CD14-positive monocyte (primary cell): ENCODE results near the gene ZNF616. TPM values are rescaled to one million over a fixed set of nuclear protein-coding genes. Genes with fewer than 3 reads are reported as not detected.
A peak's percentile ranks its signal among the peaks of the same experiment; 100 is the strongest.

ENCODE experiments used
- DNase-seq, 3 donors: peaks; one replicate each; pipeline ENCODE4 v3.0.0-alpha.2; 2011 to 2022
- H2AFZ ChIP-seq: 2 replicates; pipeline ENCODE4 v1.6.0; 2012; ENCODE audit warnings: mild to moderate bottlenecking, low read depth, low read length, inconsistent platforms; ENCODE audit not compliant: insufficient read depth, poor library complexity, severe bottlenecking
- H3K27ac ChIP-seq, 2 donors: 1 replicate in 1 of 2; 2 replicates in 1 of 2; pipeline ENCODE4 v1.5.1; 2012 to 2013; ENCODE audit warnings: low read length in 2 of 2, control low read depth in 1 of 2, inconsistent platforms in 1 of 2, low read depth in 1 of 2, mild to moderate bottlenecking in 1 of 2
- H3K27me3 ChIP-seq, 2 donors: one replicate each; pipeline versions ENCODE4 v1.6.0 to v1.6.1; 2011 to 2013; ENCODE audit warnings: low read length in 2 of 2; ENCODE audit not compliant: control insufficient read depth in 2 of 2, insufficient read depth in 2 of 2
- H3K36me3 ChIP-seq, 2 donors: replicated peaks in 1 of 2; 1 replicate in 1 of 2; 2 replicates in 1 of 2; pipeline versions ENCODE4 v1.5.1 to v1.6.1; 2012 to 2013; ENCODE audit warnings: low read length in 2 of 2, control low read depth in 1 of 2, inconsistent platforms in 1 of 2, mild to moderate bottlenecking in 1 of 2; ENCODE audit not compliant: insufficient read depth in 2 of 2, control insufficient read depth in 1 of 2
- H3K4me1 ChIP-seq, 2 donors: 1 replicate in 1 of 2; 2 replicates in 1 of 2; pipeline versions ENCODE4 v1.5.1 to v1.6.1; 2012 to 2013; ENCODE audit warnings: low read length in 2 of 2, control low read depth in 1 of 2, inconsistent platforms in 1 of 2, mild to moderate bottlenecking in 1 of 2, moderate library complexity in 1 of 2; ENCODE audit not compliant: insufficient read depth in 2 of 2, control insufficient read depth in 1 of 2
- H3K4me2 ChIP-seq: replicated peaks from 2 replicates; pipeline ENCODE3; 2012; ENCODE audit warnings: low read length, moderate library complexity, mild to moderate bottlenecking; ENCODE audit not compliant: poor library complexity, severe bottlenecking; ENCODE audit errors: extremely low read depth
- H3K4me3 ChIP-seq, 3 experiments: fragments of 200-600 bp in 1 of 3; sonication (generic) in 1 of 3; replicated peaks in 1 of 3; 1 replicate in 2 of 3; 2 replicates in 1 of 3; pipeline ENCODE4 v1.5.1; 2011 to 2013; ENCODE audit warnings: low read length in 3 of 3, mild to moderate bottlenecking in 3 of 3, control low read depth in 2 of 3, low read depth in 2 of 3, inconsistent platforms in 1 of 3, moderate library complexity in 1 of 3
- H3K79me2 ChIP-seq: 2 replicates; pipeline ENCODE4 v1.6.0; 2012; ENCODE audit warnings: mild to moderate bottlenecking, control low read depth, inconsistent platforms, low read length, moderate library complexity; ENCODE audit not compliant: insufficient read depth
- H3K9ac ChIP-seq: 2 replicates; pipeline ENCODE4 v1.6.0; 2017; ENCODE audit warnings: low read length, mild to moderate bottlenecking; ENCODE audit not compliant: insufficient read depth, poor library complexity, severe bottlenecking
- H3K9me3 ChIP-seq, 2 donors: replicated peaks in 1 of 2; 1 replicate in 1 of 2; 2 replicates in 1 of 2; pipeline versions ENCODE4 v1.5.1 to v1.6.1; 2012 to 2013; ENCODE audit warnings: low read length in 2 of 2, control low read depth in 1 of 2; ENCODE audit not compliant: control insufficient read depth in 1 of 2, insufficient read depth in 1 of 2
- H4K20me1 ChIP-seq: 2 replicates; pipeline ENCODE4 v1.6.0; 2012; ENCODE audit warnings: mild to moderate bottlenecking, low read length, control low read depth, moderate library complexity; ENCODE audit not compliant: insufficient read depth
- H3K27ac Mint-ChIP-seq, 7 donors: one replicate each; pipeline ENCODE4 v1.8.0; 2020; ENCODE audit warnings: mild to moderate bottlenecking in 7 of 7, mixed read lengths in 7 of 7, moderate library complexity in 6 of 7, inconsistent platforms in 2 of 7
- H3K27me3 Mint-ChIP-seq, 3 donors: one replicate each; pipeline ENCODE4 v1.8.0; 2021 to 2022; ENCODE audit warnings: low read depth in 3 of 3, mild to moderate bottlenecking in 3 of 3, mixed read lengths in 3 of 3, moderate library complexity in 3 of 3, inconsistent platforms in 1 of 3
- H3K36me3 Mint-ChIP-seq, 2 donors: one replicate each; pipeline ENCODE4 v1.8.0; 2020; ENCODE audit warnings: mixed read lengths in 2 of 2, inconsistent platforms in 1 of 2, mild to moderate bottlenecking in 1 of 2
- H3K4me1 Mint-ChIP-seq: one replicate; pipeline ENCODE4 v1.8.0; 2020; ENCODE audit warnings: mild to moderate bottlenecking, mixed read lengths
- H3K4me3 Mint-ChIP-seq, 2 donors: one replicate each; pipeline ENCODE4 v1.8.0; 2020; ENCODE audit warnings: mild to moderate bottlenecking in 2 of 2, mixed read lengths in 2 of 2, moderate library complexity in 1 of 2
- H3K9me3 Mint-ChIP-seq, 7 donors: one replicate each; pipeline ENCODE4 v1.8.0; 2020 to 2022; ENCODE audit warnings: mixed read lengths in 7 of 7, mild to moderate bottlenecking in 6 of 7, moderate library complexity in 6 of 7, inconsistent platforms in 2 of 7
- CTCF ChIP-seq: fragments of 200-600 bp; IDR thresholded peaks from one replicate; pipeline ENCODE4 v1.8.0; 2022; ENCODE audit warnings: antibody characterized with exemption, mild to moderate bottlenecking
- WGBS: methylation state at CpG from one replicate; pipeline ENCODE4 v1.1.5; 2013; ENCODE audit warnings: missing lambda C conversion rate; ENCODE audit not compliant: insufficient coverage; 5-methylcytosine and 5-hydroxymethylcytosine counted together
- intact Hi-C, 2 donors: fragments of 100-400 bp; cut with micrococcal nuclease; formaldehyde crosslinking; loops; one replicate each; pipeline versions ENCODE4 v1.15.0 to v1.15.1; 2023
- polyA plus RNA-seq, 3 donors: library from polyadenylated mRNA; depleted of rRNA in 1 of 3; unstranded in 2 of 3; stranded (reverse) in 1 of 3; fragments of 300-500 nt in 2 of 3; fragments of >200 nt in 1 of 3; fragmentation: Illumina TruSeq in 2 of 3; gene quantifications; 1 replicate in 2 of 3; 2 replicates in 1 of 3; pipeline ENCODE4 v1.2.3, GENCODE V29; 2012 to 2021

Gene ZNF616
- polyA plus RNA-seq, 3 donors, result 0.32 to 1.8 (median 1.1) TPM

GRCh38 chr19:52188822-52189734 lies 49.3 kb upstream of the ZNF616 start:
- no peaks in the 10 kb centered on the region for H3K27me3 ChIP-seq
- H3K9me3 Mint-ChIP-seq, result peaks cover 0 to 8% (median under 1%) of the 10 kb centered on the region in 7 donors
- H3K9me3 ChIP-seq, result no peaks in the 10 kb centered on the region
- peak overlapping the region; percentile 41 to 88 (median 44) for H3K4me3 ChIP-seq
- peaks cover 8 to 24% of the 10 kb centered on the region in 2 donors for H3K36me3 Mint-ChIP-seq
- H3K79me2 ChIP-seq, result peaks cover 41% of the 10 kb centered on the region
- H3K27ac ChIP-seq, result peak overlapping the region; percentile 76 to 95
- peaks cover 6 to 16% of the 10 kb centered on the region in 2 donors for H3K36me3 ChIP-seq
- DNase-seq, result no peak
- peaks cover 27% of the 10 kb centered on the region for H3K4me1 Mint-ChIP-seq
- peak overlapping the region; percentile 60 for H3K9ac ChIP-seq
- 19% methylated on average over 23 of the region's 32 CpGs for WGBS
- peaks cover 1 to 6% (median 4%) of the 10 kb centered on the region in 3 donors for H3K27me3 Mint-ChIP-seq
- H3K4me2 ChIP-seq, result peak overlapping the region; percentile 70
- TF ChIP-seq CTCF, result no peak
- H3K4me1 ChIP-seq, result peaks cover 20 to 24% of the 10 kb centered on the region in 2 donors
- H4K20me1 ChIP-seq, result peaks cover 7% of the 10 kb centered on the region
- intact Hi-C loops, result loop anchor here (5.0 kb wide), 2 partner anchors 52 to 338 kb away; partner anchors contain the start of genes ZNF616 (in 1 of the 2) and ZNF808 (in 1 of the 2)
- H3K27ac Mint-ChIP-seq, result peak overlapping the region; percentile 92 to 100 (median 100)
- peak overlapping the region; percentile 89 to 90 for H3K4me3 Mint-ChIP-seq
- H2AFZ ChIP-seq, result peak overlapping the region; percentile 81

- peaks cover 24% of the 10 kb centered on the region for H3K79me2 ChIP-seq
- Mint-ChIP-seq H3K4me3 (no peak overlapping the region), H3K27me3 (peaks cover 1 to 8% (median 4%) of the 10 kb centered on the region in 3 donors), H3K9me3 (peaks cover 0 to 14% (median 5%) of the 10 kb centered on the region in 7 donors), H3K4me1 (peaks cover 25% of the 10 kb centered on the region), H3K36me3 (peaks cover 1 to 8% of the 10 kb centered on the region in 2 donors), H3K27ac (no peak overlapping the region)
- no peak for DNase-seq
- no CpG with 5 or more reads among the region's 1 CpG for WGBS
- peaks cover 20 to 24% of the 10 kb centered on the region in 2 donors for H3K4me1 ChIP-seq
- H3K36me3 ChIP-seq, result no peaks in the 10 kb centered on the region
- H3K9me3 ChIP-seq, result peaks cover 0 to 2% of the 10 kb centered on the region in 2 donors
- H3K27me3 ChIP-seq, result no peaks in the 10 kb centered on the region
- intact Hi-C loops, result loop anchor here (5.0 kb wide), 2 partner anchors 50 to 340 kb away; partner anchors contain the start of genes ZNF616 (in 1 of the 2) and ZNF808 (in 1 of the 2)
- no peaks in the 10 kb centered on the region for H4K20me1 ChIP-seq
- H3K27ac ChIP-seq, result no peak overlapping the region
- H3K4me2 ChIP-seq, result no peak overlapping the region
- no peak overlapping the region for H2AFZ ChIP-seq
- TF ChIP-seq CTCF, result no peak
- no peak overlapping the region for H3K9ac ChIP-seq
- no peak overlapping the region for H3K4me3 ChIP-seq
Observed at GRCh38 chr19:52187407-52187806, 47.7 kb upstream of the ZNF616 start.
